ENCODE data around the gene EHD1.

Gene EHD1

DNA sequence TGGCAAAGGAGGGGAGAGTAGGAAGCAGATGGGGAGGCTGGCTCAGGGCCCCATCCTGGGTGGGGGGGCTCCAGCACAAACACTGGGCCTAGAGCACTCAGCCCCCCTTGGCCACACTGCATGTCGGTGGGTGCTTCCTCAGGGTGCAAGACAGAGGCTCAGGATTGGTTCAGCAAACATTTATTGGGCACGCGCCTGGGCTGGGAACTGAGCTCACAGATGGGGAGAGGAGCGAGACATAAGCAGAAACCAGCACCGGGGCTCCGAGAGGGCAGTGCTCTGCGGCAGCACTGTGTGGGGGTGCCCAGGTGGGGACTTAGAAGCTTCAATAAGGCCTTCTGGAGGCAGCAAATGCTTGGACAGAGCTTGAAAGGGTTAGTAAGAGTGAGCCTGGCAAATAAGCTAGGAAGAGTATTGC, 12.1 kb upstream of the EHD1 start:
- DNase-seq (ENCODE audit: low read depth, low spot score): no peak

DNA sequence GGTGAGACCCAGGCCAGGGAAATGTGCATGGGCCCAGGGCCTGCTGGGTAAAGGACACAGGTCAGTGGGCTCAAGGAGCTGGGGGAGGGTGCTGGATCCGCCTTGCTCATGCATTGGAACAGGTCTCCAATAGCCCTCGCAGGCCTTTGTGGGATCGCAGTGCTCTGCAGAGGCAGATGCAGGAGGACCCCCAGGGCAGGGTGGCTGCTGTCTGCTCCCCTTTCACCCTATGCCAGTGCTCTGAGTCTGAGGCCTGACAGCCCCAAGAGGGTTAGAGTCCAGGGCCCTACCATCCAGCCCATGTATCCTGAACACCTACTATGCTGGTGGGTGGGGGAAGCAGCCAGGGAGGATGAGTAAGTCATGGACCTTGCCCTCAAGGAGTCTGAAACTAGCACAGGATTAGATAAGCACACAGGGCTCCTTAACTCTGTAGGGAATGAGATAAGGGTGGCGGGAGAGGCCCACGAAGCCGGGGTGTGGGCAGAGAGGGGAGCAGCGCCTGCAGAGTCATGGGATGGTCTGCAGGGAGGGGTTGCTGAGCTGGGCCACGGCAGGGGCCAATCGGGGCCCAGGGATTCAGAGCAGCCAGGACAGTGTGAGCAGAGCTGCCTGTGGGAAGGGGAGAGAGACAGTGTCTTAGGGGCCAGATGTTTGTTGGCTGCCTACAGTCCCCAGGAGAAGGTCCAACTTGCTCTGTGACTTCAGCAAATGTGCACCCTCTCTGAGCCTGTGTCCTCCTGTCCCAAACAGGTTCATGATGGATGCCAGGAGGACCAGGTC, 10.5 kb upstream of the EHD1 start:
- DNase-seq (ENCODE audit: low read depth, low spot score): no peak

DNA sequence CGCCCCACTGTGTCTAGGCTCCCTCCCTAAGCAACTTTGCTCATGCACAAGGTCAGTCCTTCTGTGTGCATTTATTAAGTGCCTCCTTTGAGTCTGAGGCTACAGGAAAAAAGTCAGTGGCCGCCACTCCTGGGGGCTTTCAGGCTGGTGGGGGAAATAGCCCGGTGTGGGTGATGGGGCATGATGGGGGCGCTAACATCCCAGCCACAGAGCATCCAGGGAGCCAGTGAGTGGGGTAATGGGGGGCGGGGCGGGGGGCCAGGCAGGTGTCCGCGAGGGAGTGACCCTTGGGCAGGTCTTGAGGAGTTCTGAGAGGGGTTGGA, 9.9 kb upstream of the EHD1 start:
- DNase-seq (ENCODE audit: low read depth, low spot score): no peak

GRCh38 chr11:64887757-64888405, 9.5 kb upstream of the EHD1 start:
- DNase-seq (ENCODE audit: low read depth, low spot score): peak; percentile 68

- DNase-seq (ENCODE audit: low read depth, low spot score): no peak
These were observed 8.9 kb upstream of the EHD1 start for GRCh38 chr11:64887234-64887756.

GRCh38 chr11:64885367-64886286, 7.2 kb upstream of the EHD1 start:
- no peak for DNase-seq (ENCODE audit: low read depth, low spot score)

GRCh38 chr11:64884019-64884418, 5.6 kb upstream of the EHD1 start:
- no peak for DNase-seq (ENCODE audit: low read depth, low spot score)

GRCh38 chr11:64883575-64883974, 5.2 kb upstream of the EHD1 start:
- DNase-seq (ENCODE audit: low read depth, low spot score): no peak

GRCh38 chr11:64882243-64882642, 3.8 kb upstream of the EHD1 start:
- no peak for DNase-seq (ENCODE audit: low read depth, low spot score)

- no peak for DNase-seq (ENCODE audit: low read depth, low spot score)
These were observed 3.1 kb upstream of the EHD1 start for GRCh38 chr11:64881476-64881875.

- no peak for DNase-seq (ENCODE audit: low read depth, low spot score)
These were observed 2.0 kb upstream of the EHD1 start for GRCh38 chr11:64880240-64881001.

DNA sequence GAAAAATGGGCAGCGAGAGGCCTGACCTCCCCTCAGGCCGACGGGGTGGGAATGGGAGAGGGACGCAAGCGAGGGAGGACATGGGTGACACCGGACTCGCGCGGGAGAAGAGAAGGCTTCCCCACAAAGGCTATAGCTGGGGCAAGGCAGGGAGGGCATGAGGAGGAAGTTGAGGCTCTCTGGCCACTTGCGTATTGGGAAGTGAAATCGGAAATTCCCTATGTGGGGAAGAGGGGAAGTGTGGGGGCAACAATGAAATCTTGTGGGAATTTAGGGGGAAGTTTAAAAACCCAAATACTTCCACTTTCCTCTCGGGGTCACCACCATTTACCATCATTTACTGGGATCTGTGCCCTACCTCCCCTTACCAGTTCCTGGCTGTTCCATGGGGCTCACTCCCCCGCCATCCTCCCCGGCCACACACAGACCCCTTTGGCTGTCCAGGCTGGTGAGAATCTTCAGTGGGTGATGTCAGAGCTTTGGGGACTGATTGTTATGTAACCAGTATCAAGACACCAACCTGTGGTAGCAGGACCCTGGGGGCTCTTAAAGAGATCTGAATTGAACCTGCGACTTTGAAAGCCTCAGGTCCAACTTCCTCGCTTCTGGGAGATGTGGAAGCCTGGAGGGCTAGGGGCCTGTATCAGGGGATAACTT, 951 bp upstream of the EHD1 start:
- DNase-seq (ENCODE audit: low read depth, low spot score): no peak

GRCh38 chr11:64878223-64878493, 263 bp downstream of the EHD1 start:
- DNase-seq (ENCODE audit: low read depth, low spot score): no peak

- no peak for DNase-seq (ENCODE audit: low read depth, low spot score)
These were observed 815 bp downstream of the EHD1 start for GRCh38 chr11:64877390-64878222.

DNA sequence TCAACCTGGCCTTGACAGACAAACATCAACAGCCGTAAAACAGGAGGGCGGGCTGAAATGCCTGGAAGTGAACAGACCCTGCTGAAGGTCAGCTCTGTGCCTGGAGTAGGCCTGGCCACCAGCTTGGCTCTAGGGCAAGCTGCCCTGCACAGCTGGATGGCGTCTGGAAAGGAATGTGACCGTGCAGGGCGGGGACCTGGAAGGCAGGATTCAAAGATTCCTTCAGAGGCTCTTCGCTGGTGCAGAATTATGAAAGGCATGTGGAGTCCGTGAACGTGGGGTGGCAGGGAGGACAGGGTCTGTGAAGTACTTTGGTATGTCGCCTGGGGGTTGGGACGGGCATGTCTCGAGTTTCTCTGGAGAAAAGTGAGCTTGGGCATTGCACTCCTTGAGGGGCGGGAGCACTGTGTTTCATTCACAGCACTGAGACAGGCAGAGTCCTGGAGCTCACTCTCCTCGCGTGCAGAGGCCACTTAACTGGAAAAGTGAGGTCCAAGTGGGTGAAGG, 1.5 kb downstream of the EHD1 start:
- no peak for DNase-seq (ENCODE audit: low read depth, low spot score)

DNA sequence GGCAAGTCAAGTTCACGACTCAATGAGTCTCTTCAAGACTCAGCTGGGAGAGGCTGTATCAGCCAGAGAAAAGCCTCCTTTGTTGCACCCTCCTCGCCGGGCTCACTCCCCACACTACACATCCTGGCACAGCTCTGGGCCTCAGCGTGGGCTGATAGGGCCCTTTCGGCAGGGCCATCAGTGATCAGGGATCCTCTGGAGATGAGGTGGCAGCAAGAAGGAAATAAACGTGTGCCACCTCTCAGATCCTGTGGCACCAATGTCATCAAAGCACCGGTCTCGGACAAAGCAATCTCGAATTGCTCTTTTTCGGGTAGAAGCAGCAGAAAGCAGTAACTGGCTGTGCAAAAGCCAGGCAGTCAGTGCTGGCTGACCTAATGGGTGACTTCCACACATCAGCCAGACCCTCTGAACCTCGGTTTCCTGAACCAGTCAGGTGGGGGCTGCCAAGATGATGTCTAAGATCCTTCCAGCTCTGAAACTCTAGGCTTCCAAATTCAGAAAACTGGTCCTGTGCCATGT, 2.1 kb downstream of the EHD1 start:
- no peak for DNase-seq (ENCODE audit: low read depth, low spot score)

GRCh38 chr11:64875369-64876228, 2.8 kb downstream of the EHD1 start:
- no peak for DNase-seq (ENCODE audit: low read depth, low spot score)

DNA sequence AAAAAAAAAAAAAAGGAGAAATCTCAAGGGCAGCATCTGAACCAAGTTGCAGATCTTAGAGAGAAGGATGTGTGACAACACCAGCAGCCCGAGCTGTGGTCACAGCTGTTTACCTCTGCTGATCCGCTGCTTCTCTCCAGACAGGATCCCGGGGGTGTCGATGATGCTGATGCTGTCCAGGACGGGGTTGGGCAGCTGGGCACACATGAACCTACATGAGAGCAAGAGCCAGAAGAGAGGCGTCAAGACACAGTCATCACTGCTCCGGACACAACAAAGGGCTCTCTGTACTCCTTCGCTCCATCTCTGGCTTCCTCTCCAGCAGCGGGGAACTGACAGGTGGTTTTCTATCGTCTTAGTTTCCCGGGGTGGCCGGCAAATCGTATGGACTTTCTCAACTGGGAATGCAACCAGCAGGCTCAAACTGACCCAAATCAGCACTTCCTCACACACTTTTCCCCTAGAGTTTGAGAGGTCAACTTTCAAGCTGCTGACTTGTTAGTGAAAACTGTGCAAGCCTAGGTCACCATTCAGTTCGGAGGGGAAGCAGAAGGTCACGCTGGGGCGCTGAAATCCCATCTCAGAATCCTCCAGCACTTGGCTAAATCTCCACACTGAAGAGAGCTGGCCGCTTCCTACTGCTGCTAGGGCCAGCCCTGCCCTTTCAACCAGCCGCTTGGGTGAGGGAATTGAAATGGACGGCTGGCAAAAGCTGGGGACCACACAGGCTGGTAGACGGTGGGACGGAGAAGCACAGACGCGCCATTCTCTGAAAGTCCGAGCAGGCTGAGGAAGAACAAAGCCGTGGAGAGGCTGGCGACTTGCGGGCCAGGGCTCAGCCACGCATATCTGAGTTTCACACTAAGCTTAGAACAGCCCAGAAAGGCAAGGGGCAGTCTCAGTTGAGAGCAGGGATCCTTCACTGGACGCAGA, 3.8 kb downstream of the EHD1 start:
- DNase-seq (ENCODE audit: low read depth, low spot score): no peak
